Pons (tissue), 1 donor: ENCODE results near the gene OSCP1.

ENCODE experiments used
- DNase-seq: peaks from one replicate; pipeline ENCODE4 v3.0.0-alpha.2; 2016; ENCODE audit warnings: low spot score

OSCP1 gene

GRCh38 chr1:36401602-36402503 lies 48.4 kb downstream of the OSCP1 start:
- no peak for DNase-seq

DNA sequence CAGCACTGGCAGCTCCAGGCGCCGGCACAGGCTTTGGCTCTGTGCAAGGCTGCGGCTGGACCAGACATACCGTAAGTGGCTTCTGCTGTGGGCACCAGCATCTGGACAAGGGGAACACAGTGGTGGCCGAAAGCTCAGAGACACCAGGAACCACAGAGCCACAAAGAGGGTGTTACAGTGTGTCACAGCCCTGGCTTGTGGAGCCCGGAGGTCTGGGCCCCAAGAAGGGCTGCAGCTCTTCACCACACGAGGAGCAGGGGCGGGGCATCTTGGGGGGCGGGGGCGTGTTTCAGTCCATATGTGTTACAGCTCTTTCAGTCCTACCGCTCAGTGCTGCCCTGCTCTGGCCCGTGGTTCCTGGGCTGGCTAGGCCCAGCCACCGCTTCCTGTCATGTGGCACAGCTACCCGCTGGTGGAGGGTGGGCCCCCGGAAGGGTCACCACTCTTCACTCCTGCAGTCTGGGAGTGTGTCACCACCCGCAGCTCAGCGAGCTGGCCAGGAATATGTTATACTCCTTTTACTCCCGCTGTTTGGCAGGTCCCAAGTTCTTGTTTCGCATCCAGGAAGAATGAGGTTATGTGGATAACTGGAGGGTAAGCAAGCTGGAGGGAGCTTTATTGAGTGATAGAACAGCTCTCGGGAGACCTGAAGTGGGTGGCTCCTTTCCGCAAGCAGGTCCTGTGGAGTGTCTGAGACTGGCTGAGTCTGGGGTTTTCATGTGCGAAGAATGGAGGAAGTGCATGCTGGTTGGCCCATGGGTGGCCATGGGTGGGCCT lies 49.2 kb downstream of the OSCP1 start:
- peak; percentile 64 for DNase-seq

DNA sequence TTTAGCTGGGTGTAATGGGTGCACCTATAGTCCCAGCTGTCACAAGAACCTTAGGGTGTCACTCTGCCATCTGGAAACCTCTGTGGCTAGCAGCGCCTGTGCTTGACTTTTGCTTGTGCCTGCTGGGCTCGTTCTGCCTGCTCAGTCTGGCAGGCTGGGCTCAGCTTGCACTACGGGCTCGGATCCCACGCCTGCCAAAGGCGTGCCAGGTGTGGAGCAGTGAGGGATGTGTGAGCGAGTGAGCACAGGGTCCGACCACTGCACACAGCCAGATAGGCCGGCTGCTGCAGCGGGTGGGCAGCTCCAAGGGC lies 49.8 kb downstream of the OSCP1 start:
- no peak for DNase-seq

DNA sequence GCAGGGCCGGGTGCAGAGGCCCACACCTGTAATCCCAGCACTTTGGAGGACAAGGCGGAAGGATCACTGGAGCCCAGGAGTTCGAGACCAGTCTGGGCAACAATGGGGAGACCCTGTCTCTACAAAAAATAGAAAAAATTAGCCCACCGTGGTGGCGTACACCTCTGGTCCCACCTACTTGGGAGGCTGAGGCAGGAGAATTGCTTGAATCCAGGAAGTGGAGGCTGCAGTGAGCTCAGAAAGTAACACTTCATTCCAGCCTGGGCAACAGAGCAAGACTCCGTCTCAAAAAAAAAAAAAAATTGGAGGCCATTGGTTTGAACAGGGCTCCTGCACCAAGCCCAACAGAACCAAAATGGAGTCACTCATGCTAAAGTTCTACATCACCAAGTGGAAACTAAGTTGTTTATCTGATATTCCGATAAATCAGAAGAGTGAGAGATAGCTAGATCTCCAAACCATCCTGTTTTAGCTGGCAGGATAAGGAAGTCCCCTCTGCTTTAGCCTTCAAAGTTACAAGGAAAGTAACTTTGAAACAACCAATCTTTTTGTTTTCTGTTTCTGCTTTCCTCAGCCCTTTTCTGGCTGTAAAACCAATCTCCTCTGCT lies 51.8 kb downstream of the OSCP1 start:
- DNase-seq, result no peak

GRCh38 chr1:36397378-36398230 lies 52.6 kb downstream of the OSCP1 start, which contains the start of gene LSM10:
Gene LSM10, minus strand, starts transcription at chr1:36397908. Its CDS starts 3,779 bp downstream, at chr1:36394129.
- peak; percentile 92 for DNase-seq

DNA sequence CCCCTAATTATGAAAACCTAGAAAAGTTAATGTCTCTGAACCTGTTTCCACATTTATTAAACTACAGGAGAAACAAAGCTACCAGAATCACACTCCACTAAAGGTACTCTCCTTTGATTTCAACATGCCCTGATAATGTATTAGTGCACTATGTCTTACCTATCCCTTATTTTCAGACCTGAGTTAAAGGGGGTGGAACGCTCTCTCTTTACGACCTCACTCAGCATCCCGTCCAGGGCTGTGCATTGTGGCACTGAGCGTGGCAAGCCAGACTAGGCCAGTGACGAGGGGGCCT lies 53.2 kb downstream of the OSCP1 start:
- no peak for DNase-seq

DNA sequence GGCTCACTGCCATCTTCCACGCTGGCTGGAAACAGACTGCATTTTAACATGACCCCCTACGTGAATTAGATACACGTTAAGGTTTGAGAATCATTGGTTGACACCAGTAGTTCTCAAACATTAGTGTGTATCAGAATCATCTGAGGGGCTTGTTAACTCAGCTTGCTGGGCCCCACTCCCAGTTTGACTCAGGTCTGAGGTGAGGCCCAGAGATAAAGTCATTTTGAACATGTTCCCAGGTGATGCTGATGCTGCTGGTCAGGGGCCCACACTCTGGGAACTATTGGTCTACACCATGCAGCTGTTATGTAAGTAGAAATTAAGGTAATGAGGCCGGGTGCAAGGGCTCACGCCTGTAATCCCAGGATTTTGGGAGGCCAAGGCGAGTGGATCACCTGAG lies 53.9 kb downstream of the OSCP1 start:
- DNase-seq, result no peak

- DNase-seq, result no peak
These were observed 56.6 kb downstream of the OSCP1 start for GRCh38 chr1:36393686-36394085.

DNA sequence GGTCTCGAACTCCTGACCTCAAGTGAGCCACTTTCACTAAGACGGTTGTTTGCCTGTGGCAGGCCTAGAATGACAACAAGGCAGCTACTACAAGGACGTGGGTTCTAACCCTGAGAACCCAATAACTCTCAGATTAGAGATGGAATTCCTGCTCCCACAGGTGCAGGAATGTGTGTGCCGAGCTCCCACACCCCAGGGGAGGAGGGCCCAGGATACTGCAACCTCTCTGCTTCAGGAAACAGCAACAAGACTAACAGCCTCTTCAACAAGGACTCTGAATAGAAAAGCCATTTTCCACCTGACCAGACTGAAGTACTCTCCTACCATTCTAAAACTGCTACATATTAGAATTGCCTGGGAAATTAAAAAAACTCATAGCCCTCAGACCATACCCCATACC lies 57.4 kb downstream of the OSCP1 start:
- no peak for DNase-seq

DNA sequence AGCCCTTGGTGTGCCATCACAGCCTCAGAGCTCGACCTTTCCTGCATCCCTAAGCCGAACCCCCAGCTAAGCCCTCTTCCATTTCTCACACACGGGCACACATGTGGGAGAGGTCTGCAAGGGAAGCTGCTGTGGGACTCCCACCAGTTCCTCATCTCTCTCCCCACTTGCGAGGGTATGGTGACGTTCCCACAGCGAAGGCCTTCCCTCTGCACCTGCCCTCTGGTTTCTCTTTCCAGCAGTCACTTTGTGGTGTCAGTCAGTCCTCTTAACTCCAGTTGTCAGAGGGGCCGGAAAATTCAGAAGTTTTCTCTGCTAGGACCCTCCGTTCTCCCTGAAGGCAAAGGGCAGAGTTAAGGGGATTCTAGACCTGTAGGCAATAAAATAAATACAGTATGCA lies 59.0 kb downstream of the OSCP1 start:
- DNase-seq, result no peak

DNA sequence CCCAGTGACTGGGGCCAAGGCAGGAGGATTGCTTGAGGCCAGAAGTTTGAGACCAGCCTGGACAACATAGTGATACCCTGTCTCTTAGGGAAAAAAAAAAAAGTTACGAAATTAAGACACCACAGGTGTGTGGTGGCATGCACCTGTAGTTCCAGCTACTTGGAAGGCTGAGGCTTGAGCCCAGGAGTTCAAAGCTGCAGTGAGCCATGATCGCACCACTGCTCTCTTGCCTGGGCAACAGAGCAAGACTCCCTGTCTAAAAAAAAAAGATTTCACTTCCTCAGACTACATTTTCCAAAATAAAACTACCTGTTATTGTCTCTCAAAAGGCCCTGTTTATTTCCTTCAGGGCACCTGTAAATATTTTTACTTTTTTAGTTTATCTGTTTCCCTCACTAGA lies 59.8 kb downstream of the OSCP1 start:
- DNase-seq, result no peak

DNA sequence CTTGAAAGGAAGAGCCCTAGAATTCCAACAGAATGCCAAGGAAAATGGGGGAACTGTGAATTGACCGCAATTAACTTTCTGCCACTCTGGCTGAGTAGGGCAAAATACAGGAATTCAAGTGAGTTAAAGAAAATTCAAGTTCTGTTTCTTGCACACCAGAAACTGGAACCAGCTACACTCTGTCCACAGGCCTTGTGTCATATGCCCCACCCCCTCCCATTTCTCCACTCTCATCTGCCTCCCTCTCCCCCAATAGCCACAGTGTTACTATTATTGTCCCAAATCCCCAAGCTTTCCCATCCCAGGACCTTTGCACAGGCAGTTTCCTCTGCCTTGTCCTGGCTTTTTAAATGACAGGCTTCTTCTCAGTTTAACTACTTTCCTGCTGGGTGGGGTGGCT lies 60.3 kb downstream of the OSCP1 start:
- peak; percentile 31 for DNase-seq

- DNase-seq, result no peak
These were observed 61.0 kb downstream of the OSCP1 start for GRCh38 chr1:36389261-36389660.

DNA sequence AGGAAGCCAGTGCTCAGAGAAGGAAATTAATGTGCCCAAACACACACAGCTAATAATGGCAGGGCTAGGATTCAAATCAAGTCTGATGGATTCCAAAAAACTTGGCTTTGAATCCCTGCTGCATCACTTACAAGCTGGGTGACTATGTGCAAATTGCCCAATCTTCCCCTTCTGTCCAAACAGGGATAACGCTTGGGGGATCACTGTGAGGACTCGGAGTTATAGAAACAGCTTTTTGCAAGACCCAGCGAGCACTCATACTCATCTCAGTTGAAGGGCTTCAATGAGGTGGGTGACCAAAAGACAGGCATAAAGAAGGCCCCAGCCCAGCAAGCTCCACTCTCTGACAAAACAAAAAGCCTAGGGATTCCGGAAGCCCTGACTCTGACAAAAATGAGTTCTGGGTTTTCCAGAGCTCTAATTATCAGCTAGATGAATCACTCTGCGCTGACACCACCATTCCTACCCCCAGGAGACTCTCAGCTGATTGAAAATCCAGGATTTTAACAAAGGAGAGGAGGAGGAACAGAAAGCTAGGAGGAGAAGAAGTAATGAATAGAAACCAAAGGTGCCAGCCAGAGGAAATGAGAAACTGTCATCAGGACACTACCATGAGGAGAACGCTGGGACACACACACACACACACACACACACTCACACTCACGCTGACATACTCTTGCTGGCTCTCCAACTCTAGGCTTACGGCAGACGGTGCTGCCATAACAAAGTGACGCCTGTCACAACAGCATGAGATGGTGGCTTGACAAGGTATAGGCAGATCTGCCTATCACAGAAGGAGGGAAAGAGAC lies 62.9 kb downstream of the OSCP1 start:
- peak; percentile 50 for DNase-seq

GRCh38 chr1:36386265-36387140 lies 63.7 kb downstream of the OSCP1 start:
- DNase-seq, result peak; percentile 96

GRCh38 chr1:36385410-36386264 lies 64.6 kb downstream of the OSCP1 start, which contains the start of gene STK40:
Gene STK40, minus strand, starts transcription at chr1:36385924. Its CDS starts 24,592 bp downstream, at chr1:36361332.
- DNase-seq, result peak; percentile 99

- DNase-seq, result peak; percentile 47
These were observed 65.5 kb downstream of the OSCP1 start for GRCh38 chr1:36384542-36385409.

- no peak for DNase-seq
These were observed 67.0 kb downstream of the OSCP1 start for GRCh38 chr1:36383240-36383639.
